Mammary epithelial cell (primary cell): ENCODE measurements around the gene TM2D1.

Source experiments
- CTCF ChIP-seq, 2 donors: IDR thresholded peaks in 1 of 2; conservative IDR thresholded peaks in 1 of 2; 2 replicates each; pipeline ENCODE4 v1.5.1; 2011 to 2012; ENCODE audit warnings: inconsistent platforms in 2 of 2, low read length in 2 of 2, mild to moderate bottlenecking in 2 of 2, control low read depth in 1 of 2, low read depth in 1 of 2; ENCODE audit not compliant: insufficient read depth in 1 of 2; ENCODE audit errors: extremely low read depth in 1 of 2
- EZH2 ChIP-seq: IDR thresholded peaks from 2 replicates; pipeline ENCODE4 v1.6.1; 2012; ENCODE audit warnings: low read length, inconsistent platforms, borderline replicate concordance

GRCh38 chr1:61644303-61644702 lies 80.6 kb downstream of the TM2D1 start:
- no peak for TF ChIP-seq CTCF (conservative IDR thresholded peaks at IDR 0.05 in 1 of 2, IDR thresholded peaks at IDR 0.05 in 1 of 2; ENCODE audit: extremely low read depth in 1 of 2, insufficient read depth in 1 of 2, low read depth in 1 of 2, low read length in 2 of 2)
- no peak for TF ChIP-seq EZH2
